Activated CD8-positive, alpha-beta T cell treated with anti-CD3 and anti-CD28 coated beads for 36 hours (primary cell): ENCODE results near the gene FILIP1. TPM values are rescaled to one million over a fixed set of nuclear protein-coding genes. Genes with fewer than 3 reads are reported as not detected.

Experiments used
- ATAC-seq: fragments of 200-7000 bp; cut with Tn5 transposase; one replicate; pipeline ENCODE4 v1.10.0; 2021; ENCODE audit warnings: mild to moderate bottlenecking, moderate library complexity
- CTCF ChIA-PET: fragments of 350-600 bp; sonication (Branson Sonifier 250); formaldehyde crosslinking; loops from one replicate; lab custom pipeline; 2021; ENCODE audit warnings: antibody characterized with exemption; lab: Charles Lee
- POLR2A ChIA-PET: fragments of 350-600 bp; sonication (Branson Sonifier 250); formaldehyde crosslinking; loops from one replicate; lab custom pipeline; 2021; ENCODE audit warnings: antibody characterized with exemption; lab: Charles Lee
- DNase-seq: peaks from one replicate; pipeline ENCODE4 v3.0.0-alpha.2; 2020
- H3K27ac Mint-ChIP-seq: one replicate; pipeline ENCODE4 v1.8.0; 2021; ENCODE audit warnings: mild to moderate bottlenecking, mixed read lengths
- H3K27me3 Mint-ChIP-seq: one replicate; pipeline ENCODE4 v1.8.0; 2021; ENCODE audit warnings: mixed read lengths
- H3K36me3 Mint-ChIP-seq: one replicate; pipeline ENCODE4 v1.8.0; 2021; ENCODE audit warnings: low read depth, mixed read lengths
- H3K4me1 Mint-ChIP-seq: one replicate; pipeline ENCODE4 v1.8.0; 2021; ENCODE audit warnings: low read depth, mixed read lengths
- H3K4me3 Mint-ChIP-seq: one replicate; pipeline ENCODE4 v1.8.0; 2021; ENCODE audit warnings: mild to moderate bottlenecking, moderate library complexity, mixed read lengths
- H3K9me3 Mint-ChIP-seq: one replicate; pipeline ENCODE4 v1.8.0; 2021; ENCODE audit warnings: mixed read lengths
- intact Hi-C: fragments of 100-400 bp; cut with micrococcal nuclease; formaldehyde crosslinking; loops from one replicate; pipeline ENCODE4 v1.10.0; 2022
- total RNA-seq, 2 experiments: library from RNA; stranded (reverse); gene quantifications; one replicate each; pipeline ENCODE4 v1.2.3, GENCODE V29; 2021
- TF ChIP-seq, protein P1 (sequence below): fragments of 200-600 bp; IDR thresholded peaks from one replicate; pipeline ENCODE4 v1.8.0; 2022; ENCODE audit warnings: antibody characterized with exemption, mild to moderate bottlenecking

The FILIP1 gene
- total RNA-seq, 2 experiments from 2014 or later = 0.07 TPM; not detected in 1

DNA sequence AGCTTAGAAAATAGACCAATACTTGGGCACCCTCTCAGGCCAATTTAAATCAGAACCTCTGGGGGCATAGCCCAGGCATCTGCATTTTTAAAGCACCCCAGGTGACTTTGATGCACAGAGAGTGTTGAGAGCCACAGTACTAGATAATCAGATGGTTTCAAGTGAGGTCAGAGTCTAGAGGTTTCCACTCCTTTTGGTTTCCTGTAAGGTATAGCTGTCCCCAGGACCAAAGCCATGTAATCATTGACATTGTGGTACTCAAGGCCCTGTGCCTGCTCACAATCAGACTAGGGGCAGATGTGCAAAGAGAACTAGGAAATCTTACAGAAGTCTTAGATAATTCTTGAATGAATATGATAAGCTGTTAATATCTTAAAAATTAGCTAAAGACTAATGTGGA, 9.1 kb downstream of the FILIP1 start:
- Mint-ChIP-seq H3K4me1 (no peaks in the 10 kb centered on the region), H3K4me3 (no peak overlapping the region), H3K27ac (no peak overlapping the region), H3K27me3 (peaks cover 16% of the 10 kb centered on the region), H3K9me3 (no peaks in the 10 kb centered on the region), H3K36me3 (no peaks in the 10 kb centered on the region)
- ATAC-seq = no peak
- POLR2A ChIA-PET = no interaction called here
- intact Hi-C loops = no loop called here
- TF ChIP-seq, protein P1, sequence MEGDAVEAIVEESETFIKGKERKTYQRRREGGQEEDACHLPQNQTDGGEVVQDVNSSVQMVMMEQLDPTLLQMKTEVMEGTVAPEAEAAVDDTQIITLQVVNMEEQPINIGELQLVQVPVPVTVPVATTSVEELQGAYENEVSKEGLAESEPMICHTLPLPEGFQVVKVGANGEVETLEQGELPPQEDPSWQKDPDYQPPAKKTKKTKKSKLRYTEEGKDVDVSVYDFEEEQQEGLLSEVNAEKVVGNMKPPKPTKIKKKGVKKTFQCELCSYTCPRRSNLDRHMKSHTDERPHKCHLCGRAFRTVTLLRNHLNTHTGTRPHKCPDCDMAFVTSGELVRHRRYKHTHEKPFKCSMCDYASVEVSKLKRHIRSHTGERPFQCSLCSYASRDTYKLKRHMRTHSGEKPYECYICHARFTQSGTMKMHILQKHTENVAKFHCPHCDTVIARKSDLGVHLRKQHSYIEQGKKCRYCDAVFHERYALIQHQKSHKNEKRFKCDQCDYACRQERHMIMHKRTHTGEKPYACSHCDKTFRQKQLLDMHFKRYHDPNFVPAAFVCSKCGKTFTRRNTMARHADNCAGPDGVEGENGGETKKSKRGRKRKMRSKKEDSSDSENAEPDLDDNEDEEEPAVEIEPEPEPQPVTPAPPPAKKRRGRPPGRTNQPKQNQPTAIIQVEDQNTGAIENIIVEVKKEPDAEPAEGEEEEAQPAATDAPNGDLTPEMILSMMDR = no peak
- CTCF ChIA-PET = no interaction called here
- no peak for DNase-seq

GRCh38 chr6:75483136-75483952, 10.3 kb downstream of the FILIP1 start:
- ATAC-seq = no peak
- CTCF ChIA-PET = no interaction called here

DNA sequence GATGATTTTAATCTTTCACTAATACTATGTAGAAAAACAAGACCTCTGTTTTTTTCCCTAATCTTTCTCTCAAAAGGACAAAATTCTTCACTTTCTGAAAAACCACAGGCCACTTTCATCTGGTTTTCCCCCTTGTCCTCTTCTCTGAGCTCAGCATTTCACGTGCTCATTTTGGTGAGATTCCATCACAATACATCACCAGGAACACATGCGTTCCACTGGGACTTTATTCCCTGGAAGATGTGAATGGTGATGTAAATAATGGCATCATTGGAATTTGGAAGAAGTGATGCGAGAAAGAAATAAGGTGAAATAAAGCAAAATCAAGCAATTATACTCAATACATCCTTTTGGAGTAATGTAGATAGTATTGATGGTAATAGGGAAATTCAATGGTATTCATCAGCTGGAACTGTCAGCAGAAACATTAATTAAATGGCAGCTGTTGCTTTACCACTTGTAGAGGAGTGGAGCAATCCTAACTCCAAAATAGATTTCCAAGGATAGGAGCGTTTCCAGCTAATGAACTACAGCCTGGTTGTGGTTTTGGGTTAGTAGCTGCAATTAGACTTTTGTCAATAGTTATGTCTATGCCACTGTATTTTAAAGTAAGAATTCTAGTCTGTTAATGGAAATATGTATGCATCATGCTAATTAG, 11.5 kb downstream of the FILIP1 start:
- Mint-ChIP-seq H3K27ac (no peak overlapping the region), H3K4me1 (no peaks in the 10 kb centered on the region), H3K27me3 (peaks cover 15% of the 10 kb centered on the region), H3K36me3 (no peaks in the 10 kb centered on the region), H3K9me3 (no peaks in the 10 kb centered on the region), H3K4me3 (no peak overlapping the region)
- POLR2A ChIA-PET = no interaction called here
- CTCF ChIA-PET = no interaction called here
- DNase-seq (no peak), ATAC-seq (no peak)
- intact Hi-C loops = no loop called here
- TF ChIP-seq, protein P1 = no peak

More at GRCh38 chr6:75483136-75483952, 10.3 kb downstream of the FILIP1 start:
- Mint-ChIP-seq H3K9me3 (no peaks in the 10 kb centered on the region), H3K36me3 (no peaks in the 10 kb centered on the region), H3K27ac (no peak overlapping the region), H3K27me3 (peaks cover 14% of the 10 kb centered on the region), H3K4me1 (no peaks in the 10 kb centered on the region), H3K4me3 (no peak overlapping the region)
- intact Hi-C loops = no loop called here
- TF ChIP-seq, protein P1 = no peak
- no peak for DNase-seq
- POLR2A ChIA-PET = no interaction called here

- TF ChIP-seq, protein P1 = no peak
- ChIA-PET POLR2A (no interaction called here), CTCF (no interaction called here)
- DNase-seq = no peak
- Mint-ChIP-seq H3K27me3 (peaks cover 14% of the 10 kb centered on the region), H3K27ac (no peak overlapping the region), H3K36me3 (no peaks in the 10 kb centered on the region), H3K4me1 (no peaks in the 10 kb centered on the region), H3K4me3 (no peak overlapping the region), H3K9me3 (no peaks in the 10 kb centered on the region)
- no peak for ATAC-seq
- intact Hi-C loops = no loop called here
Measured at GRCh38 chr6:75481394-75481793, 12.2 kb downstream of the FILIP1 start.

DNA sequence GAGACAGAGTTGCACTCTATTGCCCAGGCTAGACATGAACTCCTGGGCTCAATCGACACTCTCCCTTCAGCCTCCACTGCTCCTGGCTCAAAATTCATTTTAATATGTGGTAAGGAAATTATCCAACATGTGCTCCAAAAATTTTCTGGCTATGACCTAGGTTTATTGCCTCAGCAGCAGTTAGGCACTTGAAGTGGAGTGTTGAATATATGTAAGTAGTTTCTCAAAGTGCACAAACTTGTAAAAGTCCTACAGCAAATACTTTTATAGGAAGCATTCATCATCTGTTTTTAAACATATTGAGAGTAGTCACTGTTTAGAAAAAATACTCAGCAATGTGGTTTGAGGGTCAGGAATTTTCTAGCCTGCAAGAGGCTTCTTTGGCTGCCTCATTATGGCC, 13.2 kb downstream of the FILIP1 start:
- Mint-ChIP-seq H3K36me3 (no peaks in the 10 kb centered on the region), H3K4me1 (no peaks in the 10 kb centered on the region), H3K27me3 (peaks cover 14% of the 10 kb centered on the region), H3K27ac (no peak overlapping the region), H3K9me3 (no peaks in the 10 kb centered on the region), H3K4me3 (no peak overlapping the region)
- TF ChIP-seq, protein P1 = no peak
- CTCF ChIA-PET = no interaction called here
- no peak for DNase-seq
- no peak for ATAC-seq
- intact Hi-C loops = no loop called here
- POLR2A ChIA-PET = no interaction called here
